SKM-1 treated with dmso at 0.1 percent for 144 hours (cell line): ENCODE measurements around the gene LCK.

Source experiments
- DNase-seq: peaks from one replicate; lab custom pipeline; 2025; ENCODE audit not compliant: unreplicated experiment; lab: John Stamatoyannopoulos, UW

LCK gene

GRCh38 chr1:32318127-32318869 lies 67.2 kb downstream of the LCK start:
- no peak for DNase-seq

DNA sequence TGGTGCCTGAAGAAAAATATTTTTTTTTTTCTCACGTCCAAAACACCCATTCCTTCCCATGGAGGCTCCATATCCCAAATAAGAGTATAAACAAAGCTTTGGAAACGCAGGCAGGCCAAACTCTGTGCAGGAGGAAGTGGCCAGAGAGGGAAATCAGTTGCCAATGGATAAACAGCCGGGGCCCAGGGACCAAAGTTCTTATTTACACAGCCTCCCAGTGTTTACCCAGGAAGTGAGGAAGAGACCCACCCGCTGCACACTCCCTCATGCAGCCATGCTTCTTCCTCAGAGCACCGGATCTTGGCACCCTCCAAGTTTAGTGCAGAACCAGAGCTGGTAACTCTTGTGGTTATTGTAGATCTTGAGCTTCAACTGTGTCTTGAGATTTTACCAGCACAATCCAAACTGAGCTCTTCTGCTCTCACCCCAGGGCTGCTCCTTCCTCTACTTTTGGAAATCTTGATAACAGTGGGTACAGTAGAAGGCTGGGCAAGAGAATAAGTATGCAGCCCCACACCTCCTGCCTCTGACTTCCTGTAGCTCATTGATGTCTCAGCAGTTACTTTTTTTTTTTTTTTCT lies 70.7 kb downstream of the LCK start:
- DNase-seq = no peak

- DNase-seq = no peak
Observed at GRCh38 chr1:32327204-32327603, 76.1 kb downstream of the LCK start.

DNA sequence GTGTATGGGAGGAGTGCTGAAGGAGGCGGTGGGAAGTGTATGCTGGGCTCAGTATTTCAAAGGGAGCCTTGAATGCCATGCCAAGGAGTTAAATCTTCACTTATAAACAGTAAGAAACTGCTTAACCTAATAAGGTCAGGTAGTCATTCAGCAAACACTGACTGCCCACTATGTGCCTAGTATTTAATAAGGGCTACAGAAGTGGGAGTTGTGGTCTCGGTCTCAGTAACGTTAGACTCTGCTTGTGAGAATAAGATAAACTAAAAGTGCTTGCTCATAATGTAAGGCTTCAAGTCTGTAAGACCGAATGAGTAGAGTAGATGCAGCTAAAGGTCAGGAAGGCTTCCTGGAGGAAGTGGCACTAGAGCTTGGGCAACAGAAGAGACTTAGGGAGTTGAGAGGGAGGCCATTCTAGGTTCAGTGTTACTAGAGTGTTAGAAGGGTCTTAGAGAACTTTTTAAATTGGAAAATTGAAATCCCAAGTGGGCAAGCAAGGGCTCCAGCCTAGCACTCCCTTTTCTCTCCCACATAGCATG lies 78.9 kb downstream of the LCK start:
- DNase-seq = no peak

DNA sequence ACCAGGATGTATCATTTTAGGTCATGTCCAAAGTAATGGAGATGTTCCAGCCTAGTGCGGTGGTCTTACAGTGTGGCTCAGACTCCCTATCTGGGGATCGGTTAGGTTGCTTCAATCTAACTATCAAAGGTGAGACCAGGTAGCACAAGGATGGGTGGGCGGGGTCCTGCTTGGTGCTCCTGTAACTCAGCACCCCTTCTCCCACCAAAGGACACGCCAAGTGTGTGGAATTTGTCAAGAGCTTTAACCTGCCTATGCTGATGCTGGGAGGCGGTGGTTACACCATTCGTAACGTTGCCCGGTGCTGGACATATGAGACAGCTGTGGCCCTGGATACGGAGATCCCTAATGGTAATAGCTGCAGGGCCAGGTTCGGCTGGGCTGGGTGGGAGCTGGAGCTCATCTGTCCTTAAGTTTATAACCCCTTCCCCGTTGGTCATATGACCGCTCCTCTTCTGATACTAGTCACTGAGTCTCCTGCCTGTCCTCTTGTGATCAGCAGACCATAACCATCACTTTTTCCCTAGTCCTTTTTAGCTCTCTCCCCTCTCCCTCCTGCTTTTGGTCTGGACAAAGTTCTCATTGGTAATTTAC lies 79.6 kb downstream of the LCK start:
- DNase-seq = no peak

DNA sequence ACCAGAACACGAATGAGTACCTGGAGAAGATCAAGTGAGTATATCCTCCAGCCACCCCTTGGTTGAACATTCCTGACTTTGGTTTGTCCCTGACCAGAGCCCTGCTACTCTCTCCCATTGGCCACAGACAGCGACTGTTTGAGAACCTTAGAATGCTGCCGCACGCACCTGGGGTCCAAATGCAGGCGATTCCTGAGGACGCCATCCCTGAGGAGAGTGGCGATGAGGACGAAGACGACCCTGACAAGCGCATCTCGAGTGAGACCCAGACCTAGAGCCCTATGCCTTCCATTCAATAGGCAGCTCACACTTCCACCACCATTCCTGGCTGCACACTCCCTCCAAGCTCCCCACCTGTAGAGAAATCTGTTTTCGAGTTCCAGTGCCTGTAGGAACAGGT lies 80.5 kb downstream of the LCK start:
- no peak for DNase-seq

DNA sequence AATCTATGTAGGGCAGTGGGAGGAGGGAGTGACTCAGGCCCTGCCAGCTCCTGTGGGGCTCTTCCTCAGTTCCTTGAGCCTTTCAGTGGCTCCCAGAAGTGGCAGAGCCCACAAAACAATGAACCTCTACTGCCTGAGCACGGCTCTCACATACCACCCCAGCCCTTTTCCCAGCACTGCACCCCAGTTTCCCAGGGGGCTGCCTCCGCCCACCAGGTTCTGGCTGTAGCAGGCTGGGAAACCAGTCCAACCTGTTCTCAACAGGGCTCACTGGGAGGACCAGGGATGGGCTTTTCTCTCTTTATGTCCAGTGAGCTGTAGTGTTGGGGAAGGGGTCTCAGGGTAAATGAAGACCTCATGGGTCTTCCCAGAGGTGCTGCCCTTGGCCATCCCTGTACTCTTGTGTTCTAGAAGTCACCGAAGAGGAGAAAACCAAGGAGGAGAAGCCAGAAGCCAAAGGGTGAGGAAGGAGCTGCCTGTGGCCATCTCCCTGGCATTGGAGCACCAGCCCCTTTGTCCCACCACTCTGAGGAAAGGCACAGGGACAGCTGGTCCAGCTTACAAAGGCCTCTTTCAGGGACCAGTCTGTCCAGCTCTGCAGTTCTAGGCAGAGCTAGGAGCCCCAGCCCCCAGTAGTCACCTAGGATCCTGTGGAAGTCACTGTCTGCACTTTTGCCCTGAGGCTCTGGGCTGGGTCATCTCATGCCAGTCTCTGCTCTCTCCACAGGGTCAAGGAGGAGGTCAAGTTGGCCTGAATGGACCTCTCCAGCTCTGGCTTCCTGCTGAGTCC lies 81.4 kb downstream of the LCK start:
- no peak for DNase-seq

DNA sequence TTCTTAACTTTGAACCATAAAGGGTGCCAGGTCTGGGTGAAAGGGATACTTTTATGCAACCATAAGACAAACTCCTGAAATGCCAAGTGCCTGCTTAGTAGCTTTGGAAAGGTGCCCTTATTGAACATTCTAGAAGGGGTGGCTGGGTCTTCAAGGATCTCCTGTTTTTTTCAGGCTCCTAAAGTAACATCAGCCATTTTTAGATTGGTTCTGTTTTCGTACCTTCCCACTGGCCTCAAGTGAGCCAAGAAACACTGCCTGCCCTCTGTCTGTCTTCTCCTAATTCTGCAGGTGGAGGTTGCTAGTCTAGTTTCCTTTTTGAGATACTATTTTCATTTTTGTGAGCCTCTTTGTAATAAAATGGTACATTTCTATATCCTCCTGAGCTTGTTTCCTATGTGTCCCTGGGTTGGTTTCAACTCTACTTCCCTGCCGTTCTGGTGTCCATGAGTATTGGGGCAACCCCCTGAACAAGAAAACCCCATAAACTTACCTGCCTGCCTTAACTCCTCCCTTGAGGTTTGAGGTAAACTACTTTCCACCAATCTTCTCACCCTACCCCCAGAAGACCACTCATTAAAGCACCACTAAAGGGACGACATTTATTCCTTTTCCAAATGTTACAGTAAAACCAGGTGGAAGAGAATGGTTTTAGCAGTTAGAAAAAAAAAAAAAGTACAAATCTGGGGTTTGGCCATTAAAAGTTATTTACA lies 82.3 kb downstream of the LCK start:
- DNase-seq = no peak

GRCh38 chr1:32334274-32334861 lies 83.3 kb downstream of the LCK start:
- no peak for DNase-seq

DNA sequence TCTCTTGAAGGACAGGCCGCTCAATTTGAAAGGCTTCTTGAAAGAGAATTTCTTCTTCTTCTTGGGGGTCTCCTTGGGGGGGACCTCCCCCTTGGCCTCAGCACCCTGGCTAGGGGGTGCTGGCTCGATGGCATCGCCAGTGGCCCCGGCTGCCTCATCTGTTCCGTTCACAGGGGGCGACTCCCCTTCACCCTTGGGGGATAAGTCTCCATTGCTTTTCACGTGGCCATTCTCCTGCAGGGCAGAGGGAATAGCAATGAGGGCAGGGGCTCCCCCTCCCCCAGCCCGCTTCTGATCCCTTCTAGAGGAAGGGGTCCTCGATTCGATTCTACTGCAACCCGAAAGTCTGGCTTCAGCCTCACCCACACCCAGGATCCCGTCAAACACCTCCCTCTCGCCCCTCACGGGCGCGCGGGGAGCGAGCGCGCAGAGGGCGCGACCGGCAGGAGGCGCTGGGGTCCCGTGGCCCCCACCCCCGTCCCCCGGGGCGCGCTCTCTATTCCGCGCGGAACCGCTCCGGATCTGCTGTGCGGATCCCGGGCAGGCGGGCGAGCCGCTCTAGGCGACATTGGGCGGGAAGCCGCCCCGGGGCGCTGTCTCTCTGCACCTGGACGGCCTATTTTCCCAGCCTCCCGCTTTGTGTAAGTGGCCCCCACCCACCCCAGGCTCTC lies 83.9 kb downstream of the LCK start:
- DNase-seq = no peak

DNA sequence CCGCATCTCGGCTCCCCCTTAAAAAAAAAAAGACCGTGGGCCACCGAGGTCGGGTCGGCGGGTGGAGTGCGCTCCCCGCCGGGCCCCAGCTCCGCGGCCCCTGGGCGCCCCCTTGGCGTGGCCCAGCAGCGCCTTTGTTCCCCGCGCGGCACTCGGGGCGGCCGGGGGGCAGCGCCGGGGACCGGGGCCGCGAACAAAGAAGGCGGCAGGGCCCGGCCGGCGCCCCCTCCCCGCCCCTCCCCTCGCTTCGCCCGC lies 84.4 kb downstream of the LCK start:
- no peak for DNase-seq
